AG09319 (cell line): Measurements from ENCODE around the gene STAT1.

ENCODE experiments used
- DNase-seq: peaks from one replicate; pipeline ENCODE4 v3.0.0-alpha.2; 2010; ENCODE audit warnings: low read depth; ENCODE audit errors: extremely low read depth
- TF ChIP-seq, protein P1 (sequence below): IDR thresholded peaks from 2 replicates; pipeline ENCODE4 v1.5.1; 2011; ENCODE audit warnings: low read depth, mild to moderate bottlenecking, inconsistent platforms, low read length, moderate library complexity

STAT1 gene

DNA sequence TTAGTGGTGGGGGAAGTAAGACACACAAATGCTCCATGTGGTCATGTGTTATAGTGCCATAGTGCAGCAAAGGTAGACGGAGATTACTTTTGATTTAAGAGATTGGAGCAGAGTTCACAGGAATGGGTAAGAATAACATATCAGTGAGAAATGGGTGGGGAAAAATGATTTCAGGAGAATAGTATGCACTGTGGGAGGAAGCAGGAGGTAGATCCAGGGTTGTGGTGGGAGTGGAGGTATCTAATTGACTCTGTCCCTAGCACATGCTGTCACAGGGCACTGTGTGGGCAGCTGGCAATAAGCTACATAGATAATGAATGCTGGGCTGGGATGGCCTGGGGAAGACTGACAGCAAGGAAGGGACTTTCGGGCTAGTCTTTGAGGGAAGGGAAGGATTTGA, 65.3 kb downstream of the STAT1 start:
- no peak for DNase-seq
- TF ChIP-seq, protein P1, sequence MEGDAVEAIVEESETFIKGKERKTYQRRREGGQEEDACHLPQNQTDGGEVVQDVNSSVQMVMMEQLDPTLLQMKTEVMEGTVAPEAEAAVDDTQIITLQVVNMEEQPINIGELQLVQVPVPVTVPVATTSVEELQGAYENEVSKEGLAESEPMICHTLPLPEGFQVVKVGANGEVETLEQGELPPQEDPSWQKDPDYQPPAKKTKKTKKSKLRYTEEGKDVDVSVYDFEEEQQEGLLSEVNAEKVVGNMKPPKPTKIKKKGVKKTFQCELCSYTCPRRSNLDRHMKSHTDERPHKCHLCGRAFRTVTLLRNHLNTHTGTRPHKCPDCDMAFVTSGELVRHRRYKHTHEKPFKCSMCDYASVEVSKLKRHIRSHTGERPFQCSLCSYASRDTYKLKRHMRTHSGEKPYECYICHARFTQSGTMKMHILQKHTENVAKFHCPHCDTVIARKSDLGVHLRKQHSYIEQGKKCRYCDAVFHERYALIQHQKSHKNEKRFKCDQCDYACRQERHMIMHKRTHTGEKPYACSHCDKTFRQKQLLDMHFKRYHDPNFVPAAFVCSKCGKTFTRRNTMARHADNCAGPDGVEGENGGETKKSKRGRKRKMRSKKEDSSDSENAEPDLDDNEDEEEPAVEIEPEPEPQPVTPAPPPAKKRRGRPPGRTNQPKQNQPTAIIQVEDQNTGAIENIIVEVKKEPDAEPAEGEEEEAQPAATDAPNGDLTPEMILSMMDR = no peak

DNA sequence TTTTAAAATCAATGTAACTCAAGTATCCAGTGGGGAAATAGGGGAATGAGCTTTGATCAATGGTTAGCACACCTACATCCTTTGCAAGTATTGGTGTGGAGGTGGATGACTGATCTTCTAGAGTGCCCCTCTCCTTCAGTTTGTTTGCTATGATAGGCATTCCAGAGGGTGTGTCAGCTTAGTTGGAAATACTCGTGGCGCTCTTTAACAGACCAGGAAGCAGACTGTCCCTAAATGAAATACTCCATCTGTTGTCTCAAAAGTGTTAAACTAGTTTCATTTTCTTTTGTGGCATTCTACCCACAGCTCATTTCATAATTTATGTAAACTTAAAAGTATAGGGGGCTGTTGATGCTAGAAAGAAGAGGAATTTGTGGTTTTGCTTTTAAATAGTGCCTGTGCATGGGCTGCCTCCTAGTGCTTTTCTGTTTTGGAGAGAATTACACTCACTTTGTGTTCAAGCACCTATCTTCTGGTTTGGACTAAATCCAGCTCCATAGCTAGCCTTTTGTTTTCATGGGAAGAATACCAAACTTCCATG, 66.2 kb downstream of the STAT1 start:
- TF ChIP-seq, protein P1 = peak; percentile 19
- peak; percentile 15 for DNase-seq

GRCh38 chr2:190947141-190947540, 66.8 kb downstream of the STAT1 start:
- no peak for DNase-seq
- TF ChIP-seq, protein P1 = no peak

DNA sequence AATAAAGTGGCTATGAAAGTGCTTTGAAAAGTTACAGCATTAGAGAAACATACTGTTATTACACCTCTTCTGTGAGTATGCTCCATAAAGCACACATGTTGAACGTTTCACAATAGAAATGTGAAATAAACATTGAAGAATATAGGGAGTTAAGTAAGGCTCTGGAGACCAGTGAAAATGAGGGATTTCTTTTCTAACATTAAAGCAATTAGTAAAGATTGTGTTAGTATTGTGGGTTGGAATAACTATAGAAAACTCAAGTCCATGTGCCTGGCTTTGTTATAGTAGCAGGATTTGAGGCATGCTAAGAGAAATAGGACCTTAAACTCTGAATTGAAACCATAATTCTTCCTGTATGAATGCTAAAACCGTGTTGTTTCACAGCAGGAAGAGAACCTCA, 70.3 kb downstream of the STAT1 start:
- TF ChIP-seq, protein P1 = no peak
- DNase-seq = no peak

DNA sequence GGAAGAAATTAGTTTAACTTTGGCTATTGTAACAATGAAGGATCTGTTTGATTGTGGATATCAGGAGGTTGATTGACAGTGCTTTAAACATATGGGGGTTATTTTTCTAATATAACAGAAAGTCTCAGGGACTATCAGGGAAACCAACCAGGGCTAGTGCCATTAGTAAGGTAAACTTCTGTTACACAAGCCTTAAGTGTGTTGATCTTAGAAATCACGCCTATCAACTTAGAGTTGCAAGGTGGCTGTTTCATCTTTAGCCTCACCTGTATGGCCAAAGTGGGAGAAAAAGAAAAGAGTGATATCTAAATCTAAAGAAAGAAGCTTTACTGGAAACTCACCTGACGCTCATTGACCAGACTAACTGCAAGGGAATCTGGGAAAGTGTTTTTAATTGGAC, 71.3 kb downstream of the STAT1 start:
- DNase-seq = no peak

GRCh38 chr2:190941571-190941970, 72.4 kb downstream of the STAT1 start:
- TF ChIP-seq, protein P1 = no peak
- DNase-seq = no peak

More for the DNA sequence above, 71.3 kb downstream of the STAT1 start:
- TF ChIP-seq, protein P1 = no peak

DNA sequence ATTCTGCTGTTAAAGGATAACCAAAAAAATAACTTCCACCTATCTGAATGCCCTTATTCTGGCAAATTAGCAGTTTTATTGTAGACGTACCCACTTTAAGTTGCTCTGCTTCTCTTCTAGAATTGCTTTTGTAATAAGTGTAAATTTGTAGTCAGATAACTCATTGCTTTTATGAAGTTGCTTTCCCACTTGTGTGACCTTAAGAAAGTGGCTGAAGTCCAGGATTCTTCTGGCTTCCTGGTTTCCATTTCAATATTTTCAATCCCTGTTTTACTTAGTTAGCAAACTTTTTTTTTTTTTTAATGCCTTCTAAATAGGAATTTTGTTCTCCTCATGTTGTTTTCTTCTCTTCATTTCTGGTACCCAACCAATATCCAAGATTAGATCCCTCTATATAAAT, 73.5 kb downstream of the STAT1 start:
- TF ChIP-seq, protein P1 = no peak
- DNase-seq = no peak
